Measurements from ENCODE around the gene KRT85. TPM values are rescaled to one million over a fixed set of nuclear protein-coding genes. Genes with fewer than 3 reads are reported as not detected.
A peak's percentile ranks its signal among the peaks of the same experiment; 100 is the strongest.

Gene KRT85
- total RNA-seq, 1 donor from 2014 or later: not detected

GRCh38 chr12:52352951-52353350 lies 14.3 kb downstream of the KRT85 start:
- Histone ChIP-seq H3K27ac (ENCODE audit: low read depth, low read length) (no peak overlapping the region), H3K4me2 (ENCODE audit: low read length) (no peak overlapping the region), H3K79me2 (ENCODE audit: insufficient read depth, low read length) (no peaks in the 10 kb centered on the region), H3K9me3 (ENCODE audit: insufficient read depth, low read depth, low read length) (no peaks in the 10 kb centered on the region), H4K20me1 (ENCODE audit: insufficient read depth, low read length) (no peaks in the 10 kb centered on the region), H3K4me3 (ENCODE audit: insufficient read depth, low read depth, low read length) (no peak overlapping the region), H3K27me3 (ENCODE audit: insufficient read depth, low read length) (peaks cover 41% of the 10 kb centered on the region), H3K36me3 (ENCODE audit: insufficient read depth, low read length) (no peaks in the 10 kb centered on the region), H2AFZ (ENCODE audit: low read depth, low read length) (no peak overlapping the region), H3K9ac (ENCODE audit: low read length) (no peak overlapping the region), H3K4me1 (ENCODE audit: insufficient read depth, low read length) (no peaks in the 10 kb centered on the region)
- H3K36me3 Mint-ChIP-seq (ENCODE audit: low read depth, unreplicated experiment): no peaks in the 10 kb centered on the region
- peaks cover 60% of the 10 kb centered on the region for H3K27me3 Mint-ChIP-seq (ENCODE audit: low read depth, unreplicated experiment)
- FAIRE-seq (no peak), DNase-seq (ENCODE audit: low read depth) (no peak)
- H3K27ac Mint-ChIP-seq (ENCODE audit: unreplicated experiment): no peak overlapping the region
- TF ChIP-seq EZH2 (IDR thresholded peaks at IDR 0.05; ENCODE audit: insufficient read depth, low read length) (no peak), CTCF (IDR thresholded peaks at IDR 0.05; ENCODE audit: insufficient read depth, low read depth, low read length) (no peak)
- no peak overlapping the region for H3K4me3 Mint-ChIP-seq (ENCODE audit: unreplicated experiment)
- H3K9me3 Mint-ChIP-seq (ENCODE audit: unreplicated experiment): no peaks in the 10 kb centered on the region
- H3K4me1 Mint-ChIP-seq (ENCODE audit: low read depth, unreplicated experiment): peaks cover 2% of the 10 kb centered on the region

- Histone ChIP-seq H3K9me3 (ENCODE audit: insufficient read depth, low read depth, low read length) (no peaks in the 10 kb centered on the region), H3K36me3 (ENCODE audit: insufficient read depth, low read length) (no peaks in the 10 kb centered on the region), H3K4me2 (ENCODE audit: low read length) (no peak overlapping the region), H3K4me1 (ENCODE audit: insufficient read depth, low read length) (no peaks in the 10 kb centered on the region), H3K27ac (ENCODE audit: low read depth, low read length) (no peak overlapping the region), H2AFZ (ENCODE audit: low read depth, low read length) (no peak overlapping the region), H3K9ac (ENCODE audit: low read length) (no peak overlapping the region), H3K79me2 (ENCODE audit: insufficient read depth, low read length) (no peaks in the 10 kb centered on the region), H3K4me3 (ENCODE audit: insufficient read depth, low read depth, low read length) (no peak overlapping the region), H4K20me1 (ENCODE audit: insufficient read depth, low read length) (no peaks in the 10 kb centered on the region), H3K27me3 (ENCODE audit: insufficient read depth, low read length) (peaks cover 41% of the 10 kb centered on the region)
- Mint-ChIP-seq H3K4me1 (ENCODE audit: low read depth, unreplicated experiment) (peaks cover 2% of the 10 kb centered on the region), H3K4me3 (ENCODE audit: unreplicated experiment) (peak overlapping the region; percentile 18), H3K9me3 (ENCODE audit: unreplicated experiment) (no peaks in the 10 kb centered on the region), H3K36me3 (ENCODE audit: low read depth, unreplicated experiment) (no peaks in the 10 kb centered on the region), H3K27ac (ENCODE audit: unreplicated experiment) (no peak overlapping the region), H3K27me3 (ENCODE audit: low read depth, unreplicated experiment) (peaks cover 70% of the 10 kb centered on the region)
- TF ChIP-seq CTCF (IDR thresholded peaks at IDR 0.05; ENCODE audit: insufficient read depth, low read depth, low read length): no peak
- no peak for TF ChIP-seq EZH2 (IDR thresholded peaks at IDR 0.05; ENCODE audit: insufficient read depth, low read length)
- DNase-seq (ENCODE audit: low read depth) (no peak), FAIRE-seq (no peak)
These were observed 15.9 kb downstream of the KRT85 start for GRCh38 chr12:52351196-52352059.

GRCh38 chr12:52350786-52351185 lies 16.5 kb downstream of the KRT85 start:
- Histone ChIP-seq H3K36me3 (ENCODE audit: insufficient read depth, low read length) (no peaks in the 10 kb centered on the region), H2AFZ (ENCODE audit: low read depth, low read length) (no peak overlapping the region), H3K4me2 (ENCODE audit: low read length) (no peak overlapping the region), H3K9me3 (ENCODE audit: insufficient read depth, low read depth, low read length) (no peaks in the 10 kb centered on the region), H3K4me1 (ENCODE audit: insufficient read depth, low read length) (no peaks in the 10 kb centered on the region), H3K4me3 (ENCODE audit: insufficient read depth, low read depth, low read length) (no peak overlapping the region), H3K27ac (ENCODE audit: low read depth, low read length) (no peak overlapping the region), H3K79me2 (ENCODE audit: insufficient read depth, low read length) (no peaks in the 10 kb centered on the region), H3K9ac (ENCODE audit: low read length) (no peak overlapping the region), H3K27me3 (ENCODE audit: insufficient read depth, low read length) (peaks cover 41% of the 10 kb centered on the region), H4K20me1 (ENCODE audit: insufficient read depth, low read length) (no peaks in the 10 kb centered on the region)
- Mint-ChIP-seq H3K9me3 (ENCODE audit: unreplicated experiment) (no peaks in the 10 kb centered on the region), H3K4me1 (ENCODE audit: low read depth, unreplicated experiment) (peaks cover 2% of the 10 kb centered on the region), H3K36me3 (ENCODE audit: low read depth, unreplicated experiment) (no peaks in the 10 kb centered on the region), H3K27me3 (ENCODE audit: low read depth, unreplicated experiment) (peaks cover 71% of the 10 kb centered on the region), H3K4me3 (ENCODE audit: unreplicated experiment) (no peak overlapping the region), H3K27ac (ENCODE audit: unreplicated experiment) (no peak overlapping the region)
- no peak for TF ChIP-seq CTCF (IDR thresholded peaks at IDR 0.05; ENCODE audit: insufficient read depth, low read depth, low read length)
- TF ChIP-seq EZH2 (IDR thresholded peaks at IDR 0.05; ENCODE audit: insufficient read depth, low read length): no peak
- no peak for DNase-seq (ENCODE audit: low read depth)
- FAIRE-seq: no peak

Data from astrocyte (in vitro differentiated cells and primary cell).